Activated CD8-positive, alpha-beta memory T cell treated with anti-CD3 and anti-CD28 coated beads, Interleukin-2, amount 50 U/mL, for 48 hours (primary cell): ENCODE measurements around the gene PLXNB2.
"Not testable (repeated sequence)": the region's sequence is repeated elsewhere in the genome, so short reads cannot be mapped to it uniquely, and the experiment has no call there.

Experiments used
- DNase-seq: peaks from one replicate; pipeline ENCODE4 v3.0.0-alpha.2; 2020

PLXNB2 gene

GRCh38 chr22:50325444-50326224 is 18.2 kb upstream of the PLXNB2 start:
- DNase-seq: no peak

- no peak for DNase-seq
These were observed 16.5 kb upstream of the PLXNB2 start for GRCh38 chr22:50323900-50324299.

GRCh38 chr22:50322382-50323104 is 15.1 kb upstream of the PLXNB2 start:
- DNase-seq: not testable (repeated sequence)

- no peak for DNase-seq
These were observed 13.4 kb upstream of the PLXNB2 start for GRCh38 chr22:50320671-50321325.

- DNase-seq: no peak
These were observed 12.7 kb upstream of the PLXNB2 start for GRCh38 chr22:50320116-50320515.

GRCh38 chr22:50319503-50319951 is 12.1 kb upstream of the PLXNB2 start:
- no peak for DNase-seq

- DNase-seq: no peak
These were observed 11.4 kb upstream of the PLXNB2 start for GRCh38 chr22:50318698-50319411.

- DNase-seq: no peak
These were observed 10.9 kb upstream of the PLXNB2 start for GRCh38 chr22:50318356-50318697.

- DNase-seq: no peak
These were observed 10.2 kb upstream of the PLXNB2 start for GRCh38 chr22:50317674-50318073.

- DNase-seq: no peak
These were observed 9.7 kb upstream of the PLXNB2 start for GRCh38 chr22:50317178-50317577.

GRCh38 chr22:50316114-50317065 is 8.9 kb upstream of the PLXNB2 start:
- no peak for DNase-seq

- no peak for DNase-seq
These were observed 8.1 kb upstream of the PLXNB2 start for GRCh38 chr22:50315289-50316113.

- DNase-seq: peak; percentile 84
These were observed 7.2 kb upstream of the PLXNB2 start for GRCh38 chr22:50314455-50315288.

- DNase-seq: no peak
These were observed 6.6 kb upstream of the PLXNB2 start for GRCh38 chr22:50314081-50314454.

- no peak for DNase-seq
These were observed 6.2 kb upstream of the PLXNB2 start for GRCh38 chr22:50313600-50313999.

GRCh38 chr22:50313021-50313420 is 5.6 kb upstream of the PLXNB2 start:
- DNase-seq: no peak

- no peak for DNase-seq
These were observed 4.9 kb upstream of the PLXNB2 start for GRCh38 chr22:50312371-50312770.

- no peak for DNase-seq
These were observed 4.3 kb upstream of the PLXNB2 start for GRCh38 chr22:50311606-50312351.

GRCh38 chr22:50310949-50311444 is 3.6 kb upstream of the PLXNB2 start:
- DNase-seq: no peak
